ENCODE data around the gene MCM10. TPM values are rescaled to one million over a fixed set of nuclear protein-coding genes. Genes with fewer than 3 reads are reported as not detected.

MCM10 gene
- total RNA-seq, 3 donors from 2014 or later: 0.15 to 2.0 (median 1.8) TPM

DNA sequence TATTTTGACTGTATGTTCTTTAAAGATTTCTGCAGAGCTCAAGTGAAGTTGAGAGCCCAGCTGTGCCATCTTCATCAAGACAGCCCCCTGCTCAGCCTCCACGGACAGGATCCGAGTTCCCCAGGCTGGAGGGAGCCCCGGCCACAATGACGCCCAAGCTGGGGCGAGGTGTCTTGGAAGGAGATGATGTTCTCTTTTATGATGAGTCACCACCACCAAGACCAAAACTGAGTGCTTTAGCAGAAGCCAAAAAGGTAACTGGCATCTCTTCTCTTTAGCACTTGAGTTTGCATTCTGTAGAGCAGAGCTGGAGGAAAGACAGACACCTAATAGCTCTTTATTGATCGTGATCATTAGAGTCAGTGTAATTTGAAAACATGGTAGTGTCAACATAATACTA lies 33.7 kb downstream of the MCM10 start:
- Histone ChIP-seq H3K36me3 (no peaks in the 10 kb centered on the region), H3K9me3 (no peaks in the 10 kb centered on the region), H3K27me3 (no peaks in the 10 kb centered on the region), H3K27ac (no peak overlapping the region), H3K4me1 (no peaks in the 10 kb centered on the region), H3K4me3 (no peak overlapping the region)
- intact Hi-C loops (cut with DNase I; ENCODE audit: low total_unique reads): no loop called here
- DNase-seq (ENCODE audit: low spot score in 2 of 2): no peak
- TF ChIP-seq, protein P1, sequence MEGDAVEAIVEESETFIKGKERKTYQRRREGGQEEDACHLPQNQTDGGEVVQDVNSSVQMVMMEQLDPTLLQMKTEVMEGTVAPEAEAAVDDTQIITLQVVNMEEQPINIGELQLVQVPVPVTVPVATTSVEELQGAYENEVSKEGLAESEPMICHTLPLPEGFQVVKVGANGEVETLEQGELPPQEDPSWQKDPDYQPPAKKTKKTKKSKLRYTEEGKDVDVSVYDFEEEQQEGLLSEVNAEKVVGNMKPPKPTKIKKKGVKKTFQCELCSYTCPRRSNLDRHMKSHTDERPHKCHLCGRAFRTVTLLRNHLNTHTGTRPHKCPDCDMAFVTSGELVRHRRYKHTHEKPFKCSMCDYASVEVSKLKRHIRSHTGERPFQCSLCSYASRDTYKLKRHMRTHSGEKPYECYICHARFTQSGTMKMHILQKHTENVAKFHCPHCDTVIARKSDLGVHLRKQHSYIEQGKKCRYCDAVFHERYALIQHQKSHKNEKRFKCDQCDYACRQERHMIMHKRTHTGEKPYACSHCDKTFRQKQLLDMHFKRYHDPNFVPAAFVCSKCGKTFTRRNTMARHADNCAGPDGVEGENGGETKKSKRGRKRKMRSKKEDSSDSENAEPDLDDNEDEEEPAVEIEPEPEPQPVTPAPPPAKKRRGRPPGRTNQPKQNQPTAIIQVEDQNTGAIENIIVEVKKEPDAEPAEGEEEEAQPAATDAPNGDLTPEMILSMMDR (IDR thresholded peaks at IDR 0.05): no peak
- TF ChIP-seq POLR2AphosphoS5 (IDR thresholded peaks at IDR 0.05) (no peak), POLR2A (IDR thresholded peaks at IDR 0.05) (no peak)

DNA sequence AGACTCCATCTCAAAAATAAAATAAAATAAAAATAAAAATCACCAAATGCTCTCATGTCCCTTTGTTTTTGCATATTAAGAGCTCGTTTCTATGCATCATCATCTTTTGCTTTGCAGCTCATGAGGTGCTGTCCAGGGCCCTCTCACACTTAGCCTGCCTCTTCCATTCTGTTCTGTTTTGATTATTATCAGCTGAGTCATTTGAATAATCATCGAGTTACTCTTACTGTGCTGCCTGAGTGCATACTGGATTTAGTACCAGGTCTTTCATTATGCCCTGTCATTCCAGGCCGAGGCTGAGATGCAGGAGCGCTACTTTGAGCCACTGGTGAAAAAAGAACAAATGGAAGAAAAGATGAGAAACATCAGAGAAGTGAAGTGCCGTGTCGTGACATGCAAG lies 39.8 kb downstream of the MCM10 start:
- no peak for DNase-seq (ENCODE audit: low spot score in 2 of 2)
- Histone ChIP-seq H3K4me1 (no peaks in the 10 kb centered on the region), H3K27me3 (no peaks in the 10 kb centered on the region), H3K36me3 (no peaks in the 10 kb centered on the region), H3K27ac (no peak overlapping the region), H3K9me3 (peaks cover 0 to 3% of the 10 kb centered on the region in 2 donors), H3K4me3 (no peak overlapping the region)
- intact Hi-C loops (cut with DNase I; ENCODE audit: low total_unique reads): no loop called here
- TF ChIP-seq POLR2A (IDR thresholded peaks at IDR 0.05) (no peak), POLR2AphosphoS5 (IDR thresholded peaks at IDR 0.05) (no peak)
- TF ChIP-seq, protein P1 (IDR thresholded peaks at IDR 0.05): no peak

DNA sequence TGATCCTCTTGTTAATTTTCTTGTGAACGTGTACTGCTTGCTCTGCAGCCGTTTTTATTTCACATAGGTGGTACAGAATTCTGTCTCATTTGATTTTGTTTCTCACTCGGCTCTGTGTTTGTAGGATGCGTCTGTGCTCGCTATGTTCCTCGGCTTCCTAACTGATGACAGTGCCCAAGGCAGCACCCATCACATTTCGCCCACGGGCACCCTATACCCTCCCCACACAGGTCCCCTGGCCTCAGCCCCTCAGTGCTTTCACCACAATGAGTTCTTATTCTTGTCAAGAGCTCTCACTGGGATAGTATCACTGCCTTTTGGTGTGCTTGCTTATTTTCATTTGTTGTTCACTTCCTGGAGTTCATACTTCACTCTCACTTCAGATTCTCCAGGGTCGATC lies 44.7 kb downstream of the MCM10 start:
- DNase-seq (ENCODE audit: low spot score in 2 of 2): no peak
- H3K27ac ChIP-seq: no peak overlapping the region
- no peaks in the 10 kb centered on the region for H3K27me3 ChIP-seq
- H3K9me3 ChIP-seq: peaks cover 0 to 3% of the 10 kb centered on the region in 2 donors
- H3K36me3 ChIP-seq: no peaks in the 10 kb centered on the region
- H3K4me3 ChIP-seq: no peak overlapping the region
- intact Hi-C loops (cut with DNase I; ENCODE audit: low total_unique reads): no loop called here
- TF ChIP-seq, protein P1 (IDR thresholded peaks at IDR 0.05): no peak
- TF ChIP-seq POLR2AphosphoS5 (IDR thresholded peaks at IDR 0.05) (no peak), POLR2A (IDR thresholded peaks at IDR 0.05) (no peak)
- no peaks in the 10 kb centered on the region for H3K4me1 ChIP-seq

DNA sequence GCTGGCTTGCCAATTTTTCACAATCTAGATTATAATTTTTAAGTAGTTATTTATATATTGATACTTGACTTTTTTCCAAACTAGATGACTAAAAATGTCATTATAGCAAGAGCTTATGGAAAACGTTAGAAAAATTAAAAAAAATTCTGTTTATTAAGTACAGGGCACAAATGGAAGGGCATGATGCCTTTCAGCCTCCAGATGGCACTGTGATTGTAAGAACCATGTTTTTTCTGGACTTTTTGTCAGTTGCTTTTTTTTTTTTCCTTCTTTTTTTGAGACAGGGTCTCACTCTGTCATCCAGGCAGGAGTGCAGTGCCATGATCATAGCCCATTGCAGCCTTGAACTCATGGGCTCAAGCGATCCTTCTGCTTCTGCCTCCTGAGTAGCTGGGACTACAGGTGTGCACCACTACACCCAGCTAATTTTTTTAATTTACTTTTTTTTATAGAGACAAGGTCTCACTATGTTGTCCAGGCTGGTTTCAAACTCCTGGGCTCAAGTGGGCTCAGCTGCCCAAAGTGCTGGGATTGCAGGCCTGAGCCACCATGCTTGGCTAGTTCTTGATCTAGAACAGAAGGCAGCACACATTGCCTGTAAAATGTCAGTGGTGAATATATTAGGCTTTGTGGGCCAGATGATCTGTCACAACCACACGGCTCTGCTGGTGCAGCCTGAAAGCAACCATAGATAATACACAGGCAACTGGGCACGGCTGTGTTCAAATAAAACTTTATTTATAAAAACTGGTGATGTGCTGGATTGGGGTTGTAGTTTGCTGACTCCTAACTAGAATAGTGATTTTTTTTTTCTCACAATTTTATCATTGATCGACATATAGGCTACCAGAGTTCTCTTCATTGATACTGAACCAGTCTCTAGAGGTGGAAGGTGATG lies 45.4 kb downstream of the MCM10 start:
- no peak for DNase-seq (ENCODE audit: low spot score in 2 of 2)
- Histone ChIP-seq H3K27me3 (no peaks in the 10 kb centered on the region), H3K27ac (no peak overlapping the region), H3K9me3 (peaks cover 0 to 3% of the 10 kb centered on the region in 2 donors), H3K4me1 (no peaks in the 10 kb centered on the region), H3K36me3 (no peaks in the 10 kb centered on the region), H3K4me3 (no peak overlapping the region)
- TF ChIP-seq, protein P1 (IDR thresholded peaks at IDR 0.05): peak in 2 of 3 donors; percentile 10 to 11
- TF ChIP-seq POLR2AphosphoS5 (IDR thresholded peaks at IDR 0.05): no peak
- intact Hi-C loops (cut with DNase I; ENCODE audit: low total_unique reads): no loop called here

DNA sequence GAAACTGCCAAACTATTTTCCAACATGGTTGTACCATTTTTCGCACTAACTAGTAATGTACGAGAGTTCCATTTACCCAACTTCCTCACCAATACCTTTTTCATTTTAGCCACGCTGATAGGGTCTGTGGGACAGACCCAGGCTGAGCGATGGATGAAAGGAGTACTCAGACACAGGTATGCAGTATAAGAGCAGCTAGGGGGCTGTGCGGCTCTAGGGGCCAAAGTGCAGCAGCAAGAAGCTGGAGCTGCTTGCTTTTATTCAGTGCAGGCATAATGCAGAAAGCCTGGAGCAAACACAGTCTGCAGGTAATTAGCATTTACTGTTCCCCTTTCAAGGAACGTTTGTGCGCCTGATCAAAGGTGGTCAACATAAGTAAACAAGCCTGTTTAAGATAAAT lies 51.8 kb downstream of the MCM10 start:
- H3K27me3 ChIP-seq: no peaks in the 10 kb centered on the region
- no peak overlapping the region for H3K4me3 ChIP-seq
- H3K9me3 ChIP-seq: no peaks in the 10 kb centered on the region
- no peak for DNase-seq (ENCODE audit: low spot score in 2 of 2)
- H3K4me1 ChIP-seq: no peaks in the 10 kb centered on the region
- TF ChIP-seq, protein P1 (IDR thresholded peaks at IDR 0.05): no peak
- TF ChIP-seq POLR2A (IDR thresholded peaks at IDR 0.05) (no peak), POLR2AphosphoS5 (IDR thresholded peaks at IDR 0.05) (no peak)
- intact Hi-C loops (cut with DNase I; ENCODE audit: low total_unique reads): no loop called here
- H3K27ac ChIP-seq: no peak overlapping the region
- no peaks in the 10 kb centered on the region for H3K36me3 ChIP-seq

All from breast epithelium (tissue), 4 donors.